Germinal center (tissue), 1 donor: ENCODE measurements around the gene HRC.

Experiments used
- DNase-seq: peaks from one replicate; pipeline ENCODE4 v3.0.0; 2012; ENCODE audit warnings: mixed read lengths, low spot score

HRC gene

GRCh38 chr19:49114630-49115363 lies 40.4 kb downstream of the HRC start:
- DNase-seq: peak; percentile 34

GRCh38 chr19:49113762-49114629 lies 41.2 kb downstream of the HRC start, which contains the start of gene LIN7B:
Gene LIN7B (plus strand): TSS chr19:49114370. CDS start chr19:49114405, 35 bp downstream.
- peak; percentile 92 for DNase-seq

- DNase-seq: no peak
Observed at GRCh38 chr19:49111218-49111998, 43.8 kb downstream of the HRC start.

- no peak for DNase-seq
Observed at GRCh38 chr19:49110567-49110966, 44.6 kb downstream of the HRC start.

GRCh38 chr19:49109569-49110233 lies 45.5 kb downstream of the HRC start:
- no peak for DNase-seq

GRCh38 chr19:49109051-49109450 lies 46.1 kb downstream of the HRC start:
- no peak for DNase-seq

- no peak for DNase-seq
Observed at GRCh38 chr19:49107625-49108459, 47.4 kb downstream of the HRC start.

GRCh38 chr19:49106648-49107135 lies 48.5 kb downstream of the HRC start:
- peak; percentile 55 for DNase-seq

- DNase-seq: no peak
Observed at GRCh38 chr19:49104229-49104864, 50.8 kb downstream of the HRC start.

GRCh38 chr19:49103331-49104085 lies 51.7 kb downstream of the HRC start:
- DNase-seq: no peak

- no peak for DNase-seq
Observed at GRCh38 chr19:49102303-49102702, 52.9 kb downstream of the HRC start.
